ENCODE results near the gene ARRDC2.

Gene ARRDC2

GRCh38 chr19:18007917-18008673 lies at the start of gene ARRDC2:
Gene ARRDC2 (plus strand): TSS chr19:18008170. CDS start chr19:18008311, 141 bp downstream.
- Histone ChIP-seq H3K9ac (ENCODE audit: insufficient read length, low read depth) (peak within 1 kb of the TSS; percentile 80), H3K4me3 (ENCODE audit: insufficient read length, low read depth) (peak within 1 kb of the TSS; percentile 66), H3K36me3 (ENCODE audit: insufficient read depth, insufficient read length, low read length) (peaks cover 33% of the 10 kb centered on the region), H3K4me1 (ENCODE audit: insufficient read depth, insufficient read length) (peaks cover 25% of the 10 kb centered on the region), H3K27me3 (ENCODE audit: insufficient read depth, insufficient read length) (peaks cover 3% of the 10 kb centered on the region), H3K9me3 (ENCODE audit: insufficient read depth, low read length) (peaks cover 7% of the 10 kb centered on the region; the same call in 1 of the 2 replicates)
- TF ChIP-seq ZNF274 (IDR thresholded peaks at IDR 0.05; ENCODE audit: low read depth, low read length), result no peak
- peak; percentile 88 for DNase-seq (ENCODE audit: low read depth, low spot score)

DNA sequence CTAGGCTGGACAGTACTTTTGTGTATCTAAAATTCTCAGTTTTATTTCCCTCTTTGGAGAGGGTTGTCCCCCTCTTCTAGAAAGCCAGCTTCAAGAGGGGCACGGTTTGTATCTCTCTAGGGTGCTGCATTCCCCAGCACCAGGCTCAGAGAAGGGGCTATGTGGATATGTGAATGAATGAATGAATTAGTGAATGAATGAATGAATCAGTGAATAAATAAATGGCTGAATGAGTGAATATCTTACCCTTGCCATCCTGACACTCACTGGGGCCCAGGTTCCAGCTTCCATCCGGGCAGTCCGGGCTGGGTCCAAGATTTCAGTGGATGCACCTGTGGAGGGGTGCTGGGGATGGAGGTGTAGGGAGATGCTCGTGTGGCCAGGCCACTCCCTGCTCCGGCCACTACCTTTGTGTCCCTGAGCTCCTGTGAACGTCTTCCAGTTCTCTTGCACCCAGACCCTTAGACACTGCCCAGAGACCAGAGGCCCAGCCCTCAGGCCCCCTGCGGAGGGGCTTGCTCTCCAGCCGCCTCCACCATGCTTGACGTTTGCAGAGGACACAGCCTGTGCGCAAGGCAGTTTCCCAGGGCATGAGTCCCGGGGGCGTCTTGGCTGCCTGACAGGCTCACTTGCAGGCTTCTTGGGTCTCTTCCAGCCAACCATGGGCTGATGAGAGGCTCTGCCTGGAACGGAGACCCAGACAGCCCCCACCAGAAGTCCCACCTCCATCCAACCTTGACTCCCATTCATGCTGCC lies 43.9 kb upstream of the ARRDC2 start:
- no peak overlapping the region for H3K4me3 ChIP-seq (ENCODE audit: insufficient read length, low read depth)
- H3K27me3 ChIP-seq (ENCODE audit: insufficient read depth, insufficient read length), result peaks cover 4% of the 10 kb centered on the region
- no peaks in the 10 kb centered on the region for H3K36me3 ChIP-seq (ENCODE audit: insufficient read depth, insufficient read length, low read length)
- no peak overlapping the region for H3K9ac ChIP-seq (ENCODE audit: insufficient read length, low read depth)
- TF ChIP-seq SUZ12 (IDR thresholded peaks at IDR 0.05; ENCODE audit: extremely low read depth, insufficient read depth, insufficient read length) (no peak), YY1 (IDR thresholded peaks at IDR 0.05; ENCODE audit: insufficient read depth, insufficient read length) (no peak), ZNF274 (IDR thresholded peaks at IDR 0.05; ENCODE audit: low read depth, low read length) (no peak)
- peaks cover 20% of the 10 kb centered on the region for H3K4me1 ChIP-seq (ENCODE audit: insufficient read depth, insufficient read length)
- no peaks in the 10 kb centered on the region for H3K9me3 ChIP-seq (ENCODE audit: insufficient read depth, low read length)
- no peak for DNase-seq (ENCODE audit: low read depth, low spot score)

GRCh38 chr19:17965370-17966128 lies 42.4 kb upstream of the ARRDC2 start:
- no peak overlapping the region for H3K9ac ChIP-seq (ENCODE audit: insufficient read length, low read depth)
- H3K36me3 ChIP-seq (ENCODE audit: insufficient read depth, insufficient read length, low read length), result no peaks in the 10 kb centered on the region
- no peak for DNase-seq (ENCODE audit: low read depth, low spot score)
- peaks cover 4% of the 10 kb centered on the region for H3K27me3 ChIP-seq (ENCODE audit: insufficient read depth, insufficient read length)
- TF ChIP-seq SUZ12 (IDR thresholded peaks at IDR 0.05; ENCODE audit: extremely low read depth, insufficient read depth, insufficient read length), result no peak
- TF ChIP-seq YY1 (IDR thresholded peaks at IDR 0.05; ENCODE audit: insufficient read depth, insufficient read length), result no peak
- TF ChIP-seq ZNF274 (IDR thresholded peaks at IDR 0.05; ENCODE audit: low read depth, low read length), result no peak
- peaks cover 26% of the 10 kb centered on the region for H3K4me1 ChIP-seq (ENCODE audit: insufficient read depth, insufficient read length)
- no peak overlapping the region for H3K4me3 ChIP-seq (ENCODE audit: insufficient read length, low read depth)
- no peaks in the 10 kb centered on the region for H3K9me3 ChIP-seq (ENCODE audit: insufficient read depth, low read length)

- TF ChIP-seq ZNF274 (IDR thresholded peaks at IDR 0.05; ENCODE audit: low read depth, low read length), result no peak
- TF ChIP-seq SUZ12 (IDR thresholded peaks at IDR 0.05; ENCODE audit: extremely low read depth, insufficient read depth, insufficient read length), result no peak
- TF ChIP-seq YY1 (IDR thresholded peaks at IDR 0.05; ENCODE audit: insufficient read depth, insufficient read length), result no peak
- Histone ChIP-seq H3K9ac (ENCODE audit: insufficient read length, low read depth) (no peak overlapping the region), H3K4me1 (ENCODE audit: insufficient read depth, insufficient read length) (peaks cover 26% of the 10 kb centered on the region)
Measured at GRCh38 chr19:17966129-17966483, 41.9 kb upstream of the ARRDC2 start.

DNA sequence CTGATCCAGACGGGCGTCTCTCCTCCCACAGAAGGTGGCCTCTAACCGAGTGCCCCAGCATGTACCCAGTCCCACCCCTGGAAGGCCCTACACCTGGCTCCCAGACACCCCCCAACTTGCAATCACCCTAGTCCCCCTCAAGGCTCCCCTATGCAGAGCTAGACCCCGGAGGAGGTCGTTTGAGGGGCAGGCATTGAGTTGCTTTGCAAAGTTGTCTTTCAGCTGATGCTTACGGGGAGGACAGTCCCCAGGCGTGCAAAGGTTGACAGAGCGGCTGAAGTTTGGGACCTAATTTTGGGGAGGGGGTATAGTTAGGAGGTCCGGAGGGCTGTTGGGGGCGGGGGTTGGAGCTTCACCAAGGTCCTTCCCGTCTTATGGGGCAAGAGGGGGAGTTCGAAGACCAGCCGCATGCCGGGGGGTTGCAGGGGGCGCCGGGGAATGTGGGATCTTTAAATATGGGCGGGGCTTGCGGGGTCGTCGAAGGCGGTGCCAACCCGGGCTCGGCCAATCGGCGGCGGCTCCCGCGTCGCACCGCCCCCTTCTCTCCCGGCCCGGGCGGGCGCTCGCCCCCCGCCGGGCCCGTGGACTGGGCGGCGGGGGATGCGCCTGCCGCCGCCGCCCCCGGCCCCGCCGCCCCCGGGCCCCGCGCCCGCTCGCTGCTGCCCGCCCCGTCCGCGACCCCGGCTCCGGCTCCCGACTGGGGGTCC lies 41.3 kb upstream of the ARRDC2 start, which contains the start of gene KCNN1:
KCNN1 (plus strand) TSS at position 558 of the 707 bp plus-strand sequence. CDS start 6,782 bp downstream, outside the sequence.
- H3K4me1 ChIP-seq (ENCODE audit: insufficient read depth, insufficient read length), result peaks cover 26% of the 10 kb centered on the region
- DNase-seq (ENCODE audit: low read depth, low spot score), result no peak
- peak within 1 kb of the TSS; percentile 88 for H3K9ac ChIP-seq (ENCODE audit: insufficient read length, low read depth)
- TF ChIP-seq SUZ12 (IDR thresholded peaks at IDR 0.05; ENCODE audit: extremely low read depth, insufficient read depth, insufficient read length) (no peak), YY1 (IDR thresholded peaks at IDR 0.05; ENCODE audit: insufficient read depth, insufficient read length) (no peak), ZNF274 (IDR thresholded peaks at IDR 0.05; ENCODE audit: low read depth, low read length) (no peak)
- H3K27me3 ChIP-seq (ENCODE audit: insufficient read depth, insufficient read length), result peaks cover 4% of the 10 kb centered on the region
- no peaks in the 10 kb centered on the region for H3K9me3 ChIP-seq (ENCODE audit: insufficient read depth, low read length)
- H3K36me3 ChIP-seq (ENCODE audit: insufficient read depth, insufficient read length, low read length), result no peaks in the 10 kb centered on the region
- peak within 1 kb of the TSS; percentile 76 for H3K4me3 ChIP-seq (ENCODE audit: insufficient read length, low read depth)

More at GRCh38 chr19:17966129-17966483, 41.9 kb upstream of the ARRDC2 start:
- H3K4me3 ChIP-seq (ENCODE audit: insufficient read length, low read depth), result no peak overlapping the region
- peaks cover 4% of the 10 kb centered on the region for H3K27me3 ChIP-seq (ENCODE audit: insufficient read depth, insufficient read length)
- no peaks in the 10 kb centered on the region for H3K36me3 ChIP-seq (ENCODE audit: insufficient read depth, insufficient read length, low read length)
- DNase-seq (ENCODE audit: low read depth, low spot score), result no peak
- no peaks in the 10 kb centered on the region for H3K9me3 ChIP-seq (ENCODE audit: insufficient read depth, low read length)

DNA sequence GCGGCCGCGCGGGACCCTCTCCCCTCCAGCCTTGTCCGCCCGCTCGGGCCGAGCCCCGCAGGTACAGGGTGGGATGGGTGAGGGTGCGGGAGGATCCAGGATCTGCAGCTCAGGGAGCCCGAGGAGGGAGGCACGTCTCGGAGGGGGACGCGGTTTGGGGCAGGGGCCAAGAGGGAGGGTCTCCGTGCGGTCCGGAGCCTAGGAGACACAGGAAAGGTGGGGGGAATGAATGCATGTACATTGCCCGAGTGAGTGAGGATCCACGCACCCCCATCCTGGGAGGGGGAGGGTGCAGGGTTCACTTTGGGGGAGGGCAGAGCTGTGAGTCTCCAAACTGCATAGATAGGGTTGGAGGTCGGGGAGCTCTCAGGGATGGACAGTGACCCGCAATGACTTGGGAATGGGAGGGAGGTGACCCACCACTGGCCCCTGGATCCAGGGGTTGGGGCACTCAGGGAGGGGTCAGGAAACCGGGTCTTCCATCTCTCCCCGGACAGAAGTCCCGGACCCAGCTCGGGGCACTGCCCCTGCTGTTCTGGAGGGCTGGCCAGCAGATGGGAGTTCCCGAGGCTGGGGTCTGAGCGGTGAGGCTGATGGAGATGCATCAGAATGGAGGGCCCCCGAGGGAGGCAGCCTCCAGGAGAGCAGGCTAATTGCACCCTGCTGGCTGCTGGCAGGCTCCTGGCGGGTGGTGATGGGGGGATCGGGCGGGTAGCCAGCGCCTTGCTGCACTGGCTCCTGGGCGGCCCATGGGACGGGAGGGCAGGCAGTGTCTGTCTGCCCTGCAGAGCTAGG lies 40.5 kb upstream of the ARRDC2 start:
- Histone ChIP-seq H3K4me1 (ENCODE audit: insufficient read depth, insufficient read length) (peaks cover 22% of the 10 kb centered on the region), H3K36me3 (ENCODE audit: insufficient read depth, insufficient read length, low read length) (no peaks in the 10 kb centered on the region), H3K9me3 (ENCODE audit: insufficient read depth, low read length) (no peaks in the 10 kb centered on the region), H3K4me3 (ENCODE audit: insufficient read length, low read depth) (peak overlapping the region; percentile 76), H3K9ac (ENCODE audit: insufficient read length, low read depth) (peak overlapping the region; percentile 88), H3K27me3 (ENCODE audit: insufficient read depth, insufficient read length) (peaks cover 4% of the 10 kb centered on the region)
- TF ChIP-seq YY1 (IDR thresholded peaks at IDR 0.05; ENCODE audit: insufficient read depth, insufficient read length), result no peak
- no peak for TF ChIP-seq SUZ12 (IDR thresholded peaks at IDR 0.05; ENCODE audit: extremely low read depth, insufficient read depth, insufficient read length)
- TF ChIP-seq ZNF274 (IDR thresholded peaks at IDR 0.05; ENCODE audit: low read depth, low read length), result no peak
- no peak for DNase-seq (ENCODE audit: low read depth, low spot score)
